ENCODE results near the gene IKBKG.
"Not testable (repeated sequence)": the region's sequence is repeated elsewhere in the genome, so short reads cannot be mapped to it uniquely, and the experiment has no call there.

IKBKG gene

DNA sequence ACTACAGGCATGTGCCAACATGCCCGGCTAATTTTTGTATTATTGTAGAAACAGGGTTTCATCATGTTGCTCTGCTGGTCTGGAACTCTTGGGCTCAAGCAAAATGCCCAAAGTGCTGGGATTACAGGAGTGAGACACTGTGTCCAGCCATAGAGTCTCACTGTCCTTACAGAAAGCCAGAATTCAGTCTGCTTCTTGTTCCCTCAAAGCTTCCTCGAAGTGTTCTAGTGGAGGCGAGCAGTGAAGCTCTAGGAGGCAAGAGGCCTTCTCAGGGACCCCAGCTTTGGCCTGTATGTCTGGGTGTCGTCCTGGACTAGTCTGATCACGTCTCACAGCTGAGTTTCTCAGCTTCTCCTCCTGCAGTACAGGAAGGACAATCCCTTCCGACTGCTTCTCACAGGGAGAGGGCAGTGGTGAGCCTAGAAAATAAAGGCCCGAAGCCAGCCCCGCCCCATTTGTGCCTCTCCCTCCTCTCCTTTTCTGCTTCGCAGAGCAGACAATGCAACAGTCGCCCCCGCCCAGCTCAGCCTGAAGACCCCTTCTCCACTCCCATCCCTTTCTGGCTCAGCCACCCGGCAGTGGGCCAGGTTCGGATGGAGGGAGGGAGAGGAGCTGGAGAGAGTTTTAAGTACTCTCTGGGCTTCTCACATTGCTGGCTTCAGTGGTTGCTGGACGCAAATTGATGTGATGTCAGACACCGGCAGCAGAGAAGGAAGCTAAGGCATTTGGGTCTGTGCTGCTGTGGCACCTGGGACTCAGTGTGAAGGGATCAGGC, 20.3 kb upstream of the IKBKG start:
- peak; percentile 77 for DNase-seq

- no peak for DNase-seq
Observed at GRCh38 chrX:154529206-154529612, 18.2 kb upstream of the IKBKG start.

GRCh38 chrX:154530286-154530685, 17.1 kb upstream of the IKBKG start:
- no peak for DNase-seq

DNA sequence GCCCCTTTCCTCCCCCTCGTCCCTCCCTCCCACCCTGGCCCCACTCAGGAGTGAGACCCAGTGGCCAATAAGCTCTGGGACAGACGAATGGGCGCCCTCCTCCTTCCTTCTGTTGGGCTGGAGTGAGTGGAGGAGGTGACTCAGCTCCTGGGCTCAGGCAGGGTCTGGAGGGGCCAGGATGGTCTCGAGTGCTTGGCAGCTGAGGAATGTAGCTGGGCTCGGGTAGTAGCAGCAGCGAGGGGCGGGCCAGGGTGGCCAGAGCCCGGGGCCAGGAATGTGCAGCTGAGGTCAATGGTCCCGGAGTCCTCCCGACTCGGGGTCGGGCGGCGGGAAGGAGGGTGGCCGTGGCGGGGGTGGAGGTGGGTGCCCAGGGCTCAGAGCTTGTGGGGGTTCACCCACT, 15.8 kb upstream of the IKBKG start:
- no peak for DNase-seq

DNA sequence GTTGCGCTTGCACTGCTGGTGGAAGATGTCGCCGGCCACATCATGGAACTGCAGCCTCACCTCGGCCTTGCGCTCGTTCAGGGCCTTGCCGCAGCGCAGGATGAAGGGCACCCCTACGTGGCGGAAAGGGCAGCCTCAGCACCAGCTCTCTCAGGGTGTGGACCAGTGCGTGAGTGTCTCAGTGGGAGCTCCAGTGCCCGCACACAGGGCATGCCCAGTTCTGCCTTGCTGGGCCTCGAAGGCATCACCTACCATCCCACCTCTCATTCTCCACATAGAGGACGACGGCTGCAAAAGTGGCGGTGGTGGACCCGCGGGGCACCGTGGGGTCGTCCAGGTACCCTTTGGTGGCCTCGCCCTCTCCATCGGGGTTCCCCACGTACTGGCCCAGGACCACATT, 14.7 kb upstream of the IKBKG start:
- no peak for DNase-seq

GRCh38 chrX:154534526-154535322, 12.7 kb upstream of the IKBKG start:
- peak; percentile 89 for DNase-seq

DNA sequence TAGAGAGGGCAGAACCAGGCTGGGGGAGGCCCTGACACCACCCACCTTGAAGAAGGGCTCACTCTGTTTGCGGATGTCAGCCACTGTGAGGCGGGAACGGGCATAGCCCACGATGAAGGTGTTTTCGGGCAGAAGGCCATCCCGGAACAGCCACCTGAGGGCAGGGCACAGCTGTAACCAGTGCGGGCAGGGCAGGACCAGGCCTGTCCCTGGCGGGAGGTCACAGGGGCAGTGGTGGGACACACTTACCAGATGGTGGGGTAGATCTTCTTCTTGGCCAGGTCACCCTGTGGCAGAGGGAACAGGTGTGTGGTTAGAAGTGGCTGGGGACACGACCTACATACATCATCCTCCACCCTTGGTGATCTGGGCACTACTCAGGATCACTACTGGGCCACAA, 11.5 kb upstream of the IKBKG start:
- DNase-seq = no peak

DNA sequence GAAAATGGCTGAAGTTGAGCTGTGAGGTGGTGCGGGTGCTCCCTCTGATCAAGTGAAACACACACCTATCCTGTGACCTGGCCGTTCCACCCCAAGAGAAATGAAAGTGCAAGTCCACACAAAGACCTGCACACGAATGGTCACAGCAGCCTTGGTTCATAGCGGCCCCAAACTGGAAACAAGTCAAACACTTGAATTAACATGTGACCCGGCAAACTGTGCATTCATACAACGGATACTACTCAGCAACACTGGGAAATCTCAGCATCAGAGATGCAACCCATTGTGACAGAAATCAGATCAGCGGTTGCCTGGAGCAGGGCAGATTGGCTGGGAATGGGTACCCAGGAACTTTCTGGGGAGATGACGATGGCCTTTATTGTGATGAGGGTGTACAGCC, 8.3 kb upstream of the IKBKG start:
- DNase-seq = no peak

- not testable (repeated sequence) for DNase-seq
Observed at GRCh38 chrX:154540365-154540764, 7.1 kb upstream of the IKBKG start.

GRCh38 chrX:154540897-154541535, 6.4 kb upstream of the IKBKG start:
- DNase-seq = no peak

DNA sequence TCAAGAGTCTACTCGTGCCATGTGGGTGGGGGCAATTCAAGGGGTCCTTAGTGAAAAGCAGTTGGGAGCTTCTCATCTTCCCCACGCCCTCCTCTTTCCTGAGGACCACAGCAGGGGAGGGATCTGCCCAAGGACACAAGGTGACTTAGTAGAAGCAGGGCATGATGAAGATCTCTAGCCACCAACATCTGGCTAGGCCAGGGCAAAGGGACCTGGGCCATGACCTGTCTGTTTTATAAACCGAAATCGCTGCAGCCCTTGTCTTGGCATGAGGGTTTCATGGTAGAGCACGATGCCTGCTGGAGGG, 5.9 kb upstream of the IKBKG start:
- no peak for DNase-seq

GRCh38 chrX:154541896-154542722, 5.3 kb upstream of the IKBKG start:
- DNase-seq = peak; percentile 19

GRCh38 chrX:154542723-154543424, 4.5 kb upstream of the IKBKG start:
- DNase-seq = no peak

GRCh38 chrX:154545673-154546274, 1.6 kb upstream of the IKBKG start:
- DNase-seq = no peak

- DNase-seq = peak; percentile 80
Observed at GRCh38 chrX:154546354-154547244, 821 bp upstream of the IKBKG start, which contains the start of gene G6PD. Gene G6PD (minus strand): TSS chrX:154546846. CDS start chrX:154546155, 691 bp downstream.

DNA sequence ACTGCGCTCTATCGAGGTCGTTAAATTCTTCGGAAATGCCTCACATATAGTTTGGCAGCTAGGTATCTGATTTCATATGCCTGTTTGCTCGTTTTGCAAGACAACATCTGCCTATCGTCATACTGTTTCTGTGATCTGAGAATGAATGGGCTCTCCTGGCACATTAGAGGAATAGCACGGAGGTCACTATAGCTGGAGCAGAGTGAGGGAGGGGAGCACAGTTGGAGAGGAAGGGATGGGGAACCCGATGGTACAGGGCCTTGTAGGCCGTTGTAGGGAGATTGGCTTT, 552 bp downstream of the IKBKG start:
- no peak for DNase-seq

DNA sequence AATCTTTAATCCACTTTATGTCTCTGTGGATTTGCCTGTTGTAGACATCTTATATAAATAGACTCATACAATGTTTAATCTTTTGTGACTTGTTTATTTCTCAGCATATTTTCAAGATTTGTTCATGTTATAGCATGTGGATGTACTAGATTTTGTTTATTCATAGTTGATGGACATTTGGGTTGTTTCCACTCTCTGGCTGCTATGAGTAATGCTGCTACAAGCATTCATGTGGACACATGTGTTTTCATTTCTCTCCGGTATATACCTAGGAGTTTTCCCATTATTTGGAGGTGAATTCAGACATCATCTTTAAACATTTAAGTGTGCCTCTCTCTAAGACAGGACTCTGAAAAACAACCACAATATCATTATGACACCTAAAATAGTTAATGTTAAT, 2.3 kb downstream of the IKBKG start:
- DNase-seq = no peak

GRCh38 chrX:154552112-154552806, 4.8 kb downstream of the IKBKG start:
- DNase-seq = not testable (repeated sequence)

DNA sequence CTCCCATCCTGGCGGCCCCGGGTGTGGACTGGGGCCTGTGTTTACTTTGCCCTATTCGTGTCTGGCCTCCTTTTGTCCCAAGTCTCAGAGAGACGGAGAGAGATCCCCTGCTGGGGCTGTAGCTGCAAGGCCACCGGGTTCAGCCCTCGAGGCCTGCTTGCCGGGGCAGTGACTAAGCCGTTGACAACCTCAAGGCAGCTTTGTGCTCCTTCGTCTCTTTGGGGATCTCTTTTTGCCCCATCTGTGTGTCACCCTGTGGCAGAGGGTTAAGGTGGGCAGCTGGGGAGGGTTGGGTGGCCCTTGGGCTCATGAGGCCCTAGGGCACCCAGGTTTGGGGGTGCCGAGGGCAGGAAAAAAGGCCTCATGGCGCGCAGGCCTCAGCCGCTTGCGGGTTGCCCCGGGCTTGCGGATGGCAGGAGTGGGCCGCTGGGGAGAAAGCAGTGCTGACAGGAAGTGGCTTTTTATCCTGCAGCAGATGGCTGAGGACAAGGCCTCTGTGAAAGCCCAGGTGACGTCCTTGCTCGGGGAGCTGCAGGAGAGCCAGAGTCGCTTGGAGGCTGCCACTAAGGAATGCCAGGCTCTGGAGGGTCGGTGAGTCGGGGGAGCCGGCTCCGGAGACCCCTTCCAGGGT, 10.8 kb downstream of the IKBKG start:
- DNase-seq = not testable (repeated sequence)

DNA sequence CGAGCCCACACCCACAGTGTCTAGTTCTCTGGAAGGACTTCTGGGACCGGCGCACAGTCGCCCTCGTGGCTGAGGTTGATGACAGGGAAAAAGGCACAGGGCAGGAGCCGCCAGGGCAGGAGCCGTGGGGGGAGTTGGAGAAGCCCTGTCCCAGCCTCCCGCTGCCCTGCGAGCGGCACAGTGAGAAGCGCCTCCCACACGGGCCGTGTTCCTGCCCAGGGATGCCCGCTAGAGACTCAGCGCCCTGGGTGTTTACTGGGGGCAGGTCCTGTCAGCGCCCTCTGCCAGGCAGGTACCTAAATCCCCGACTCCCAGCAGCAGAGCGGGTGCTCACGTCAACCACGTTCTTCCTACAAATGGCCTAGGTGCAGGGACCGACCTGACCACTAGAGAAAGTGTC, 11.5 kb downstream of the IKBKG start:
- not testable (repeated sequence) for DNase-seq
